Measurements from ENCODE around the gene DCUN1D4. TPM values are rescaled to one million over a fixed set of nuclear protein-coding genes. Genes with fewer than 3 reads are reported as not detected.

DCUN1D4 gene
- total RNA-seq, 2 donors from 2014 or later: 42.0 to 51.5 TPM

GRCh38 chr4:51844153-51845054, 1.5 kb downstream of the DCUN1D4 start:
- Histone ChIP-seq H3K27me3 (ENCODE audit: control insufficient read depth, insufficient read depth, low read length, poor library complexity, severe bottlenecking) (peaks cover 20% of the 10 kb centered on the region), H3K4me3 (ENCODE audit: low read length) (peak overlapping the region; percentile 86), H3K9me3 (ENCODE audit: control insufficient read depth, low read length) (no peaks in the 10 kb centered on the region), H3K9ac (ENCODE audit: extremely low read depth, low read length, poor library complexity, severe bottlenecking) (peak overlapping the region; percentile 56), H3K36me3 (ENCODE audit: control insufficient read depth, insufficient read depth, low read length) (peaks cover 10% of the 10 kb centered on the region), H3K27ac (ENCODE audit: low read depth, low read length) (peak overlapping the region; percentile 62), H3K4me1 (ENCODE audit: control insufficient read depth, insufficient read depth, low read length) (no peaks in the 10 kb centered on the region)
- Mint-ChIP-seq H3K4me1 (peaks cover 11% of the 10 kb centered on the region), H3K27ac (peak overlapping the region; percentile 88), H3K9me3 (no peaks in the 10 kb centered on the region), H3K36me3 (ENCODE audit: low read depth) (no peaks in the 10 kb centered on the region), H3K4me3 (peak overlapping the region; percentile 77), H3K27me3 (ENCODE audit: insufficient read depth) (peaks cover 29% of the 10 kb centered on the region)
- 0 to 3% methylated on average over 8 to 71 of the region's 71 CpGs for WGBS, 2 experiments (ENCODE audit: insufficient coverage in 1 of 2, insufficient read length in 1 of 2)
- peak; percentile 96 for DNase-seq
- TF ChIP-seq CTCF (conservative IDR thresholded peaks at IDR 0.05): no peak

- Mint-ChIP-seq H3K4me3 (peak overlapping the region; percentile 77), H3K27me3 (ENCODE audit: insufficient read depth) (peaks cover 24% of the 10 kb centered on the region), H3K36me3 (ENCODE audit: low read depth) (no peaks in the 10 kb centered on the region), H3K4me1 (peaks cover 11% of the 10 kb centered on the region), H3K27ac (peak overlapping the region; percentile 88), H3K9me3 (no peaks in the 10 kb centered on the region)
- Histone ChIP-seq H3K4me1 (ENCODE audit: control insufficient read depth, insufficient read depth, low read length) (no peaks in the 10 kb centered on the region), H3K27ac (ENCODE audit: low read depth, low read length) (peak overlapping the region; percentile 62), H3K9me3 (ENCODE audit: control insufficient read depth, low read length) (no peaks in the 10 kb centered on the region), H3K27me3 (ENCODE audit: control insufficient read depth, insufficient read depth, low read length, poor library complexity, severe bottlenecking) (peaks cover 17% of the 10 kb centered on the region), H3K9ac (ENCODE audit: extremely low read depth, low read length, poor library complexity, severe bottlenecking) (peak overlapping the region; percentile 56), H3K4me3 (ENCODE audit: low read length) (peak overlapping the region; percentile 86), H3K36me3 (ENCODE audit: control insufficient read depth, insufficient read depth, low read length) (peaks cover 10% of the 10 kb centered on the region)
- 58 to 71% methylated on average over 5 to 6 of the region's 6 CpGs for WGBS, 2 experiments (ENCODE audit: insufficient coverage in 1 of 2, insufficient read length in 1 of 2)
- DNase-seq: no peak
- no peak for TF ChIP-seq CTCF (conservative IDR thresholded peaks at IDR 0.05)
These were observed 2.1 kb downstream of the DCUN1D4 start for GRCh38 chr4:51845055-51845426.

DNA sequence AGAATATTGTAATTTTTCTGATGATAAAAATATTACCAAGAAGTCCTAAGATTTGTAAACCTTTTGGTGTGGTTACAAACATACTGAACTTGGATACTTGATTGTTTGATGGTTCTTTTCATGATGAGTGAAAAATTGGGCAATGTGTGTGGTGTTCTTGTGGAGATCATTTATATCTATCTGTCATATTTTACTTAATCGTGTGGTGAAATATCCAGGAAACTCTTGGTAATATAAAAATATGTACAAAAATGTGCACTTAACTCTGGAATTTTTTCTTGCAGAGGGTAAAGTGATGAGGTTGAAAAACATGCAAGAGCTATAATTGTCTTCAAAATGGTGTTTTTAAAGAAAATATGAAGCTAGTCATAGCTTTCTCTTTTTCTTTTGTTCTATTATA, 2.8 kb downstream of the DCUN1D4 start:
- Mint-ChIP-seq H3K4me3 (no peak overlapping the region), H3K36me3 (ENCODE audit: low read depth) (no peaks in the 10 kb centered on the region), H3K9me3 (no peaks in the 10 kb centered on the region), H3K27ac (no peak overlapping the region), H3K4me1 (peaks cover 17% of the 10 kb centered on the region), H3K27me3 (ENCODE audit: insufficient read depth) (peaks cover 17% of the 10 kb centered on the region)
- TF ChIP-seq CTCF (conservative IDR thresholded peaks at IDR 0.05): no peak
- H3K9ac ChIP-seq (ENCODE audit: extremely low read depth, low read length, poor library complexity, severe bottlenecking): no peak overlapping the region
- H3K9me3 ChIP-seq (ENCODE audit: control insufficient read depth, low read length): no peaks in the 10 kb centered on the region
- H3K36me3 ChIP-seq (ENCODE audit: control insufficient read depth, insufficient read depth, low read length): peaks cover 10% of the 10 kb centered on the region
- no peak overlapping the region for H3K27ac ChIP-seq (ENCODE audit: low read depth, low read length)
- no peak for DNase-seq
- H3K4me3 ChIP-seq (ENCODE audit: low read length): no peak overlapping the region
- H3K4me1 ChIP-seq (ENCODE audit: control insufficient read depth, insufficient read depth, low read length): no peaks in the 10 kb centered on the region
- peaks cover 10% of the 10 kb centered on the region for H3K27me3 ChIP-seq (ENCODE audit: control insufficient read depth, insufficient read depth, low read length, poor library complexity, severe bottlenecking)
- WGBS, 2 experiments (ENCODE audit: insufficient coverage in 1 of 2, insufficient read length in 1 of 2): 92% methylated on average over 1 of the region's 1 CpG; no CpG with 5 or more reads in 1 of the 2 experiments
